WTC11 (cell line): ENCODE data around the gene RGS19. TPM values are rescaled to one million over a fixed set of nuclear protein-coding genes. Genes with fewer than 3 reads are reported as not detected.

Experiments used
- ATAC-seq: fragments of 200-7000 bp; cut with Tn5 transposase; 2 replicates; pipeline ENCODE4 v1.10.0; 2021; ENCODE audit warnings: mild to moderate bottlenecking, moderate library complexity
- CTCF ChIA-PET: fragments of 300-600 bp; sonication (Branson Sonifier 250); formaldehyde crosslinking; loops from one replicate; lab custom pipeline; 2021; ENCODE audit warnings: antibody characterized with exemption; lab: Charles Lee
- POLR2A ChIA-PET: fragments of 350-600 bp; sonication (Branson Sonifier 250); formaldehyde crosslinking; loops from one replicate; lab custom pipeline; 2021; ENCODE audit warnings: antibody characterized with exemption; lab: Charles Lee
- DNase-seq: peaks from one replicate; pipeline ENCODE4 v3.0.0; 2021; ENCODE audit warnings: low spot score
- H3K27ac Mint-ChIP-seq: 2 replicates; pipeline ENCODE4 v1.8.0; 2021; ENCODE audit warnings: mixed read lengths
- H3K27me3 Mint-ChIP-seq: 2 replicates; pipeline ENCODE4 v1.8.0; 2021; ENCODE audit warnings: low read depth, mild to moderate bottlenecking, moderate library complexity, mixed read lengths
- H3K36me3 Mint-ChIP-seq: 2 replicates; pipeline ENCODE4 v1.8.0; 2021; ENCODE audit warnings: mixed read lengths
- H3K4me1 Mint-ChIP-seq: 2 replicates; pipeline ENCODE4 v1.8.0; 2022; ENCODE audit warnings: mixed read lengths
- H3K4me3 Mint-ChIP-seq: 2 replicates; pipeline ENCODE4 v1.8.0; 2021; ENCODE audit warnings: mild to moderate bottlenecking, moderate library complexity, mixed read lengths
- H3K9me3 Mint-ChIP-seq: 2 replicates; pipeline ENCODE4 v1.8.0; 2021; ENCODE audit warnings: mixed read lengths
- E2F4 ChIP-seq: sonication (generic); formaldehyde crosslinking; IDR thresholded peaks from 2 replicates; pipeline ENCODE4 v1.8.1; 2022; ENCODE audit warnings: low read depth, mild to moderate bottlenecking, moderate library complexity, missing genetic modification reagents, borderline replicate concordance
- FOXP1 ChIP-seq: sonication (generic); formaldehyde crosslinking; IDR thresholded peaks from 2 replicates; pipeline ENCODE4 v1.8.0; 2022; ENCODE audit warnings: missing genetic modification reagents, mild to moderate bottlenecking, moderate library complexity, borderline replicate concordance
- FOXP4 ChIP-seq: sonication (generic); formaldehyde crosslinking; IDR thresholded peaks from 2 replicates; pipeline ENCODE4 v1.8.0; 2022; ENCODE audit warnings: mild to moderate bottlenecking, missing genetic modification reagents
- GRHL2 ChIP-seq: fragments of 250-450 bp; sonication (Bioruptor Pico); IDR thresholded peaks from 2 replicates; pipeline ENCODE4 v1.8.0; 2022; ENCODE audit warnings: mild to moderate bottlenecking, moderate library complexity; ENCODE audit not compliant: insufficient replicate concordance, severe bottlenecking
- GTF2I ChIP-seq: fragments of 250-450 bp; sonication (Bioruptor Pico); conservative IDR thresholded peaks from 2 replicates; pipeline ENCODE4 v1.4.0; 2021; ENCODE audit warnings: mild to moderate bottlenecking
- IRF1 ChIP-seq: sonication (generic); formaldehyde crosslinking; IDR thresholded peaks from 2 replicates; pipeline ENCODE4 v1.8.0; 2023; ENCODE audit warnings: missing genetic modification reagents
- IRF2 ChIP-seq: sonication (generic); formaldehyde crosslinking; IDR thresholded peaks from 2 replicates; pipeline ENCODE4 v1.8.0; 2022; ENCODE audit warnings: low read depth, missing genetic modification reagents, borderline replicate concordance
- JUN ChIP-seq: sonication (generic); formaldehyde crosslinking; IDR thresholded peaks from 2 replicates; pipeline ENCODE4 v1.8.0; 2023; ENCODE audit warnings: mild to moderate bottlenecking, missing genetic modification reagents
- MYBL2 ChIP-seq: sonication (generic); formaldehyde crosslinking; IDR thresholded peaks from 2 replicates; pipeline ENCODE4 v1.8.1; 2023; ENCODE audit warnings: mild to moderate bottlenecking, moderate library complexity, missing genetic modification reagents
- PRDM15 ChIP-seq: sonication (generic); formaldehyde crosslinking; IDR thresholded peaks from 2 replicates; pipeline ENCODE4 v1.8.0; 2022; ENCODE audit warnings: missing genetic modification reagents
- TCF7 ChIP-seq: sonication (generic); formaldehyde crosslinking; IDR thresholded peaks from 2 replicates; pipeline ENCODE4 v1.8.0; 2022; ENCODE audit warnings: mild to moderate bottlenecking, low read depth, missing genetic modification reagents, moderate library complexity
- ZNF121 ChIP-seq: sonication (generic); formaldehyde crosslinking; IDR thresholded peaks from 2 replicates; pipeline ENCODE4 v1.8.0; 2023; ENCODE audit warnings: missing genetic modification reagents
- ZNF232 ChIP-seq: sonication (generic); formaldehyde crosslinking; IDR thresholded peaks from 2 replicates; pipeline ENCODE4 v1.8.0; 2022; ENCODE audit warnings: mild to moderate bottlenecking, missing genetic modification reagents
- ZNF263 ChIP-seq: sonication (generic); formaldehyde crosslinking; IDR thresholded peaks from 2 replicates; pipeline ENCODE4 v1.8.1; 2022; ENCODE audit warnings: low read depth, mild to moderate bottlenecking, moderate library complexity, missing genetic modification reagents
- ZNF317 ChIP-seq: sonication (generic); formaldehyde crosslinking; IDR thresholded peaks from 2 replicates; pipeline ENCODE4 v1.8.1; 2023; ENCODE audit warnings: low read depth, mild to moderate bottlenecking, moderate library complexity, missing genetic modification reagents, borderline replicate concordance
- ZNF423 ChIP-seq: fragments of 250-450 bp; sonication (Bioruptor Pico); IDR thresholded peaks from 2 replicates; pipeline ENCODE4 v2.1.2; 2022; ENCODE audit warnings: mild to moderate bottlenecking, moderate library complexity
- ZNF671 ChIP-seq: fragments of 250-450 bp; sonication (Bioruptor Pico); IDR thresholded peaks from 2 replicates; pipeline ENCODE4 v1.8.0; 2021; ENCODE audit warnings: mild to moderate bottlenecking
- total RNA-seq: library from RNA; stranded (reverse); gene quantifications from 3 replicates; pipeline ENCODE4 v1.2.3, GENCODE V29; 2021
- TF ChIP-seq, protein P1 (sequence below): sonication (generic); formaldehyde crosslinking; IDR thresholded peaks from 2 replicates; pipeline ENCODE4 v1.8.1; 2023; ENCODE audit warnings: mild to moderate bottlenecking, missing genetic modification reagents, borderline replicate concordance
- TF ChIP-seq, protein P2 (sequence below): sonication (generic); formaldehyde crosslinking; IDR thresholded peaks from 2 replicates; pipeline ENCODE4 v1.8.1; 2022; ENCODE audit warnings: mild to moderate bottlenecking, moderate library complexity, missing genetic modification reagents

The RGS19 gene
- total RNA-seq, 1 experiment from 2014 or later = 13.8 TPM

GRCh38 chr20:64029293-64030117, 49.8 kb downstream of the RGS19 start (continued):
- TF ChIP-seq GRHL2 (CRISPR knock-in tag) (no peak), ZNF671 (CRISPR knock-in tag) (no peak)

- ATAC-seq = no peak
- DNase-seq = no peak
- no peaks in the 10 kb centered on the region for H3K9me3 Mint-ChIP-seq
- H3K36me3 Mint-ChIP-seq = peaks cover 58% of the 10 kb centered on the region
- H3K27ac Mint-ChIP-seq = no peak overlapping the region
- ChIA-PET CTCF (interaction anchor here (0.6 to 3.0 kb wide), 4 partner anchors 10 to 666 kb away, joined by 3 to 11 read pairs (median 3); partner anchors contain the start of gene PRPF6), POLR2A (interaction anchor here (0.6 kb wide), 1 partner anchor 582 kb away, joined by 3 read pairs; no protein-coding TSS in a partner anchor)
- H3K27me3 Mint-ChIP-seq = no peaks in the 10 kb centered on the region
- no peak overlapping the region for H3K4me3 Mint-ChIP-seq
- H3K4me1 Mint-ChIP-seq = no peaks in the 10 kb centered on the region
- TF ChIP-seq, protein P1, sequence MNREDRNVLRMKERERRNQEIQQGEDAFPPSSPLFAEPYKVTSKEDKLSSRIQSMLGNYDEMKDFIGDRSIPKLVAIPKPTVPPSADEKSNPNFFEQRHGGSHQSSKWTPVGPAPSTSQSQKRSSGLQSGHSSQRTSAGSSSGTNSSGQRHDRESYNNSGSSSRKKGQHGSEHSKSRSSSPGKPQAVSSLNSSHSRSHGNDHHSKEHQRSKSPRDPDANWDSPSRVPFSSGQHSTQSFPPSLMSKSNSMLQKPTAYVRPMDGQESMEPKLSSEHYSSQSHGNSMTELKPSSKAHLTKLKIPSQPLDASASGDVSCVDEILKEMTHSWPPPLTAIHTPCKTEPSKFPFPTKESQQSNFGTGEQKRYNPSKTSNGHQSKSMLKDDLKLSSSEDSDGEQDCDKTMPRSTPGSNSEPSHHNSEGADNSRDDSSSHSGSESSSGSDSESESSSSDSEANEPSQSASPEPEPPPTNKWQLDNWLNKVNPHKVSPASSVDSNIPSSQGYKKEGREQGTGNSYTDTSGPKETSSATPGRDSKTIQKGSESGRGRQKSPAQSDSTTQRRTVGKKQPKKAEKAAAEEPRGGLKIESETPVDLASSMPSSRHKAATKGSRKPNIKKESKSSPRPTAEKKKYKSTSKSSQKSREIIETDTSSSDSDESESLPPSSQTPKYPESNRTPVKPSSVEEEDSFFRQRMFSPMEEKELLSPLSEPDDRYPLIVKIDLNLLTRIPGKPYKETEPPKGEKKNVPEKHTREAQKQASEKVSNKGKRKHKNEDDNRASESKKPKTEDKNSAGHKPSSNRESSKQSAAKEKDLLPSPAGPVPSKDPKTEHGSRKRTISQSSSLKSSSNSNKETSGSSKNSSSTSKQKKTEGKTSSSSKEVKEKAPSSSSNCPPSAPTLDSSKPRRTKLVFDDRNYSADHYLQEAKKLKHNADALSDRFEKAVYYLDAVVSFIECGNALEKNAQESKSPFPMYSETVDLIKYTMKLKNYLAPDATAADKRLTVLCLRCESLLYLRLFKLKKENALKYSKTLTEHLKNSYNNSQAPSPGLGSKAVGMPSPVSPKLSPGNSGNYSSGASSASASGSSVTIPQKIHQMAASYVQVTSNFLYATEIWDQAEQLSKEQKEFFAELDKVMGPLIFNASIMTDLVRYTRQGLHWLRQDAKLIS (CRISPR knock-in tag) = no peak
- TF ChIP-seq ZNF263 (CRISPR knock-in tag) (no peak), FOXP4 (CRISPR knock-in tag) (no peak), ZNF121 (CRISPR knock-in tag) (no peak), E2F4 (CRISPR knock-in tag) (no peak), ZNF232 (CRISPR knock-in tag) (no peak), ZNF671 (CRISPR knock-in tag) (no peak), PRDM15 (CRISPR knock-in tag) (no peak), MYBL2 (CRISPR knock-in tag) (no peak), IRF1 (CRISPR knock-in tag) (no peak), ZNF423 (no peak), FOXP1 (CRISPR knock-in tag) (no peak), GTF2I (CRISPR knock-in tag) (no peak), ZNF317 (CRISPR knock-in tag) (no peak), IRF2 (CRISPR knock-in tag) (no peak), JUN (CRISPR knock-in tag) (no peak), TCF7 (CRISPR knock-in tag) (no peak)
- TF ChIP-seq, protein P2, sequence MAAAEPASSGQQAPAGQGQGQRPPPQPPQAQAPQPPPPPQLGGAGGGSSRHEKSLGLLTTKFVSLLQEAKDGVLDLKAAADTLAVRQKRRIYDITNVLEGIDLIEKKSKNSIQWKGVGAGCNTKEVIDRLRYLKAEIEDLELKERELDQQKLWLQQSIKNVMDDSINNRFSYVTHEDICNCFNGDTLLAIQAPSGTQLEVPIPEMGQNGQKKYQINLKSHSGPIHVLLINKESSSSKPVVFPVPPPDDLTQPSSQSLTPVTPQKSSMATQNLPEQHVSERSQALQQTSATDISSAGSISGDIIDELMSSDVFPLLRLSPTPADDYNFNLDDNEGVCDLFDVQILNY (CRISPR knock-in tag) = no peak
Measured at GRCh38 chr20:64027981-64028685, 51.2 kb downstream of the RGS19 start.
